ENCODE data around the gene LIG3. TPM values are rescaled to one million over a fixed set of nuclear protein-coding genes. Genes with fewer than 3 reads are reported as not detected.
"Not testable (repeated sequence)": the region's sequence is repeated elsewhere in the genome, so short reads cannot be mapped to it uniquely, and the experiment has no call there.

The LIG3 gene
- total RNA-seq, 4 donors from 2014 or later, result 16.9 to 25.4 (median 21.5) TPM

- ATAC-seq (no peak), DNase-seq (no peak)
- intact Hi-C loops (cut with DNase I; ENCODE audit: low total_unique reads), result no loop called here
- Histone ChIP-seq H3K9me3 (no peaks in the 10 kb centered on the region), H3K27me3 (no peaks in the 10 kb centered on the region), H3K4me3 (no peak overlapping the region), H3K4me1 (no peaks in the 10 kb centered on the region), H3K36me3 (no peaks in the 10 kb centered on the region), H3K27ac (no peak overlapping the region)
- TF ChIP-seq POLR2A (IDR thresholded peaks at IDR 0.05) (no peak), CTCF (IDR thresholded peaks at IDR 0.05 in 4 of 5, conservative IDR thresholded peaks at IDR 0.05 in 1 of 5) (no peak)
- in situ Hi-C loops (cut with MboI; ENCODE audit: low sequenced_read_pairs in 4 of 4), result no loop called here
These were observed 58.1 kb downstream of the LIG3 start for GRCh38 chr17:35038453-35038852.

- H3K36me3 ChIP-seq, result no peaks in the 10 kb centered on the region
- H3K4me3 ChIP-seq, result no peak overlapping the region
- no peak for DNase-seq
- TF ChIP-seq CTCF (IDR thresholded peaks at IDR 0.05 in 4 of 5, conservative IDR thresholded peaks at IDR 0.05 in 1 of 5) (no peak), POLR2A (IDR thresholded peaks at IDR 0.05) (no peak)
- no peak overlapping the region for H3K27ac ChIP-seq
- H3K9me3 ChIP-seq, result no peaks in the 10 kb centered on the region
- H3K27me3 ChIP-seq, result no peaks in the 10 kb centered on the region
- H3K4me1 ChIP-seq, result no peaks in the 10 kb centered on the region
- intact Hi-C loops (cut with DNase I; ENCODE audit: low total_unique reads) (no loop called here), in situ Hi-C loops (cut with MboI; ENCODE audit: low sequenced_read_pairs in 4 of 4) (no loop called here)
- ATAC-seq, result no peak
These were observed 61.1 kb downstream of the LIG3 start for GRCh38 chr17:35041390-35041789.

- in situ Hi-C loops (cut with MboI; ENCODE audit: low sequenced_read_pairs in 4 of 4) (no loop called here), intact Hi-C loops (cut with DNase I; ENCODE audit: low total_unique reads) (no loop called here)
- DNase-seq, result no peak
- Histone ChIP-seq H3K27ac (no peak overlapping the region), H3K9me3 (no peaks in the 10 kb centered on the region), H3K4me1 (no peaks in the 10 kb centered on the region), H3K36me3 (no peaks in the 10 kb centered on the region), H3K4me3 (no peak overlapping the region), H3K27me3 (no peaks in the 10 kb centered on the region)
- TF ChIP-seq POLR2A (IDR thresholded peaks at IDR 0.05) (no peak), CTCF (IDR thresholded peaks at IDR 0.05 in 4 of 5, conservative IDR thresholded peaks at IDR 0.05 in 1 of 5) (no peak)
- ATAC-seq, result no peak
These were observed 63.9 kb downstream of the LIG3 start for GRCh38 chr17:35044181-35044580.

GRCh38 chr17:35045458-35045979 lies 65.2 kb downstream of the LIG3 start:
- H3K4me3 ChIP-seq; H3K27ac ChIP-seq; H3K9me3 ChIP-seq; H3K4me1 ChIP-seq; H3K27me3 ChIP-seq; ATAC-seq; H3K36me3 ChIP-seq; in situ Hi-C loops (cut with MboI; ENCODE audit: low sequenced_read_pairs in 4 of 4); DNase-seq; intact Hi-C loops (cut with DNase I; ENCODE audit: low total_unique reads): not testable (repeated sequence)

GRCh38 chr17:35046245-35046644 lies 65.9 kb downstream of the LIG3 start:
- in situ Hi-C loops (cut with MboI; ENCODE audit: low sequenced_read_pairs in 4 of 4) (no loop called here), intact Hi-C loops (cut with DNase I; ENCODE audit: low total_unique reads) (no loop called here)
- H3K27me3 ChIP-seq, result no peaks in the 10 kb centered on the region
- no peak for ATAC-seq
- H3K36me3 ChIP-seq, result no peaks in the 10 kb centered on the region
- no peaks in the 10 kb centered on the region for H3K9me3 ChIP-seq
- no peak overlapping the region for H3K27ac ChIP-seq
- DNase-seq, result no peak
- TF ChIP-seq CTCF (IDR thresholded peaks at IDR 0.05 in 4 of 5, conservative IDR thresholded peaks at IDR 0.05 in 1 of 5) (no peak), POLR2A (IDR thresholded peaks at IDR 0.05) (no peak)
- H3K4me1 ChIP-seq, result peaks cover 6 to 7% of the 10 kb centered on the region in 2 donors
- no peak overlapping the region for H3K4me3 ChIP-seq

Data from gastrocnemius medialis (tissue), 4 donors.